ENCODE data around the gene REELD1. TPM values are rescaled to one million over a fixed set of nuclear protein-coding genes. Genes with fewer than 3 reads are reported as not detected.

Gene REELD1
- total and polyA plus RNA-seq, 10 of the 15 experiments (the other 5 are each of a cell fraction or from before 2014, with no cell fraction given): 0.11 to 3.9 (median 0.62) TPM

DNA sequence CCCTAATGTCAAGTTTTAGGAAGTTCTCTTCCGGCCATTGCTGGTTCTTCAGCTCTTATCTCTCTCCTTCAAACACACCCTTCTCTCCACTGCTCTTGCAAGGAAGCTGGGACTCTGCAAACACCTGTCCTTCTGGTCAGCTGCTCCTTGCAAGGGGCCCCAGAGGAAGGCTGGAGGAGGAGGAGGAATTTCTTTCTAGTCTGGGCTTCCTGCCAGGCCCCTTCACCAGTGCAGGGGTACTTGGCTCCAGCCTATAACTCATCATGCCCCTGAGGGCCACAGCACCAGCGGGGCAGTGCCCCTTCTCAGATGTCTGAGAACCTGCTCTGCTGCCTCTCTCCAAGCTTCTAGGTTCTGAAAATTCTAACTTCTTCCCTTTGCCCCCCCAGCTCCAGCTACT is 46.7 kb downstream of the REELD1 start:
- Histone ChIP-seq H3K4me2 (ENCODE audit: control insufficient read depth, insufficient read depth) (no peak overlapping the region), H4K20me1 (ENCODE audit: control insufficient read depth, insufficient read depth) (no peaks in the 10 kb centered on the region), H3K9me3 (replicated peaks; ENCODE audit: control insufficient read depth, insufficient read depth, low read length) (no peaks in the 10 kb centered on the region), H3K4me3 (no peak overlapping the region), H3K27ac (ENCODE audit: control insufficient read depth, insufficient read depth) (no peak overlapping the region), H2AFZ (ENCODE audit: control insufficient read depth, low read depth, low read length) (no peak overlapping the region), H3K4me1 (ENCODE audit: control insufficient read depth, insufficient read depth, low read length) (no peaks in the 10 kb centered on the region), H3K27me3 (replicated peaks in 1 of 2; ENCODE audit: control insufficient read depth in 2 of 2, insufficient read depth in 2 of 2, low read length in 1 of 2) (no peaks in the 10 kb centered on the region), H3K36me3 (ENCODE audit: control insufficient read depth in 2 of 2, insufficient read depth in 2 of 2, low read length in 1 of 2) (peaks cover 0 to 4% of the 10 kb centered on the region in 2 experiments; a peak in 1 of 4 replicates), H3K9ac (ENCODE audit: control insufficient read depth, insufficient read depth, low read length) (no peak overlapping the region), H3K79me2 (ENCODE audit: control insufficient read depth, insufficient read depth, low read length) (no peaks in the 10 kb centered on the region)
- ChIA-PET POLR2A (interaction anchor here (1.3 kb wide), 1 partner anchor 52 kb away, joined by 3 read pairs; no protein-coding TSS in a partner anchor), SMC1A (ENCODE audit: uncharacterized antibody, unreplicated experiment) (interaction anchor here (1.2 to 3.4 kb wide), 4 partner anchors 9 to 82 kb away, joined by 4 to 28 read pairs (median 14); no protein-coding TSS in a partner anchor), CTCF (interaction anchor here (0.8 kb wide), 1 partner anchor 16 kb away, joined by 3 read pairs; no protein-coding TSS in a partner anchor), RAD21 (ENCODE audit: unreplicated experiment) (interaction anchor here (0.6 kb wide), 1 partner anchor 536 kb away, joined by 3 read pairs; no protein-coding TSS in a partner anchor)
- intact Hi-C loops (cut with micrococcal nuclease; ENCODE audit: unreplicated experiment) (no loop called here), in situ Hi-C loops (cut with MboI) (no loop called here)
- ATAC-seq (no peak), FAIRE-seq (no peak), DNase-seq (ENCODE audit: low read depth, low spot score) (no peak)
- TF ChIP-seq RBBP5 (conservative IDR thresholded peaks at IDR 0.05) (no peak), ATF2 (IDR thresholded peaks at IDR 0.05; ENCODE audit: low read length) (no peak), SMC3 (IDR thresholded peaks at IDR 0.05; ENCODE audit: borderline replicate concordance, low read length) (no peak), LARP7 (IDR thresholded peaks at IDR 0.05) (no peak), NR2F1 (conservative IDR thresholded peaks at IDR 0.05) (no peak), IKZF2 (IDR thresholded peaks at IDR 0.05) (no peak), MTA2 (IDR thresholded peaks at IDR 0.05; ENCODE audit: low read depth) (no peak), RAD21 (IDR thresholded peaks at IDR 0.05; ENCODE audit: insufficient read depth, low read depth, low read length) (no peak), TBL1XR1 (IDR thresholded peaks at IDR 0.05; ENCODE audit: low read depth, low read length) (no peak), YY1 (IDR thresholded peaks at IDR 0.05; ENCODE audit: low read depth, low read length) (no peak), NFXL1 (IDR thresholded peaks at IDR 0.05; ENCODE audit: borderline replicate concordance) (no peak), RUNX3 (IDR thresholded peaks at IDR 0.05; ENCODE audit: low read length) (no peak), SPI1 (IDR thresholded peaks at IDR 0.05; ENCODE audit: borderline replicate concordance, insufficient read depth, low read depth, low read length) (no peak), SUZ12 (IDR thresholded peaks at IDR 0.05; ENCODE audit: unreplicated experiment) (no peak), POLR2AphosphoS2 (IDR thresholded peaks at IDR 0.05; ENCODE audit: low read depth, low read length) (no peak), BCL3 (IDR thresholded peaks at IDR 0.05; ENCODE audit: borderline replicate concordance, insufficient read depth, low read depth, low read length, poor library complexity, severe bottlenecking) (no peak), CBFB (IDR thresholded peaks at IDR 0.05; ENCODE audit: low read depth) (no peak), POU2F2 (IDR thresholded peaks at IDR 0.05; ENCODE audit: borderline replicate concordance, low read depth, low read length) (no peak)
- no TSS peak for BruUV-seq (replicated peaks)
- 100% methylated on average over 2 of the region's 2 CpGs for WGBS (ENCODE audit: insufficient coverage, insufficient replicate concordance, low lambda C conversion rate, missing lambda C conversion rate)
